Erythroblast (primary cell): ENCODE data around the gene HCCS.

Source experiments
- GATA1 ChIP-seq: IDR thresholded peaks from 2 replicates; pipeline ENCODE4 v1.6.1; 2011; ENCODE audit warnings: low read depth, mild to moderate bottlenecking, control low read depth, low read length, moderate library complexity
- POLR2A ChIP-seq: IDR thresholded peaks from 2 replicates; pipeline ENCODE4 v1.6.1; 2011; ENCODE audit warnings: mild to moderate bottlenecking, low read length

DNA sequence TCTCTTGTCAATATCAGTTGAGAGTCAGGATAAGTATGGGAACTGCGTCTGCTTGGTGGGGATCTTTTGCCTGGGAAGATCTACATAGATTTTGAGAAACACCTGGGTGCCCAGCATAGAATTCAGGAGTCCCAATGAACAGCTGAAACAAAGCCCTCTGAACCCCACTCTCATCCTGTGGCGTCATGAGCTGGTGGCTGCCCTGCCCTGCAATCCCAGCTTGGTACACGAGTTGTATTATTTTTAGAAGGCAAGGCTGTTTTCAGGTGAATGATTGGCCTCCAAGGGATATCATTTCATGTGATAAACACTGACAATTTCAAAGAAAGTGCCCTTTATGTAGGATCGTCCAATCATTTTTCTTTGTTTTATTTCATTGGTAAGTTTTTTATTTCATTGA, 60.8 kb downstream of the HCCS start:
- TF ChIP-seq POLR2A, result no peak
- TF ChIP-seq GATA1, result no peak
